Kidney (tissue), 14 donors: ENCODE data around the gene SEMA5A. TPM values are rescaled to one million over a fixed set of nuclear protein-coding genes. Genes with fewer than 3 reads are reported as not detected.

ENCODE experiments used
- DNase-seq, 5 donors: peaks; one replicate each; pipeline ENCODE4 v3.0.0-alpha.2; 2013 to 2020
- FAIRE-seq: peaks from 2 replicates; lab custom pipeline; 2012; peaks lifted over from hg19 to GRCh38; lab: Jason Lieb, UNC
- H3K27ac ChIP-seq, 2 donors: one replicate each; pipeline ENCODE4 v1.7.0; 2013; ENCODE audit warnings: low read depth in 2 of 2, low read length in 2 of 2, inconsistent platforms in 1 of 2
- H3K27me3 ChIP-seq: one replicate; pipeline ENCODE4 v1.7.1; 2013; ENCODE audit warnings: low read length, inconsistent platforms; ENCODE audit not compliant: control insufficient read depth, insufficient read depth
- H3K36me3 ChIP-seq, 3 donors: one replicate each; pipeline versions ENCODE4 v1.7.0 to v1.7.1; 2013; ENCODE audit warnings: low read length in 3 of 3, control low read depth in 1 of 3, inconsistent platforms in 1 of 3; ENCODE audit not compliant: insufficient read depth in 3 of 3, control insufficient read depth in 2 of 3
- H3K4me1 ChIP-seq, 3 donors: one replicate each; pipeline versions ENCODE4 v1.7.0 to v1.7.1; 2013; ENCODE audit warnings: low read length in 3 of 3, inconsistent platforms in 1 of 3, low read depth in 1 of 3; ENCODE audit not compliant: control insufficient read depth in 2 of 3, insufficient read depth in 2 of 3
- H3K4me3 ChIP-seq, 3 donors: one replicate each; pipeline versions ENCODE4 v1.7.0 to v1.8.1; 2013; ENCODE audit warnings: low read length in 3 of 3, control low read depth in 1 of 3, inconsistent platforms in 1 of 3
- H3K9ac ChIP-seq, 3 donors: one replicate each; pipeline versions ENCODE4 v1.7.0 to v1.7.1; 2013; ENCODE audit warnings: low read length in 3 of 3, control low read depth in 1 of 3, inconsistent platforms in 1 of 3
- H3K9me3 ChIP-seq, 3 donors: one replicate each; pipeline versions ENCODE4 v1.7.0 to v1.7.1; 2013; ENCODE audit warnings: low read length in 3 of 3, control low read depth in 1 of 3, inconsistent platforms in 1 of 3; ENCODE audit not compliant: control insufficient read depth in 2 of 3, insufficient read depth in 1 of 3
- CTCF ChIP-seq: IDR thresholded peaks from 3 replicates; pipeline ENCODE4 v1.5.1; 2012; ENCODE audit warnings: mild to moderate bottlenecking, moderate library complexity, borderline replicate concordance; ENCODE audit not compliant: insufficient read depth; ENCODE audit errors: extremely low read depth
- intact Hi-C: fragments of 100-400 bp; cut with DNase I; formaldehyde crosslinking; loops from one replicate; pipeline ENCODE4 v1.11.1; 2022
- polyA plus RNA-seq: library from polyadenylated mRNA; stranded (reverse); fragments of 350-450 nt; fragmentation: Illumina TruSeq; extraction: RNeasy Lipid Tissue Mini Kit (QIAGEN cat#74804); gene quantifications from one replicate; pipeline ENCODE4 v1.2.3, GENCODE V29; 2014; ENCODE audit warnings: low read depth, low replicate concordance; ENCODE audit not compliant: insufficient read depth
- total RNA-seq: library from RNA; stranded (reverse); fragmentation: NEBNext Ultra II Directional; extraction: Animal tissue kit (Norgen Biotek cat#: 25700); gene quantifications from one replicate; pipeline ENCODE4 v1.2.1, GENCODE V29; 2021
- donor health status: control.
- donor health status: control.
- donor health status: control.
- donor health status: control.
- donor health status: control.
- donor health status: DM: yes; HTN: yes; CAD: no.
- donor health status: Normal renal cell carcinoma (clear cell type).

SEMA5A gene
- total and polyA plus RNA-seq, 2 donors from 2014 or later = 7.9 to 23.3 TPM

GRCh38 chr5:9549941-9550340 lies 4.1 kb upstream of the SEMA5A start:
- H3K9ac ChIP-seq = no peak overlapping the region
- H3K36me3 ChIP-seq = peaks cover 0 to 29% (median 4%) of the 10 kb centered on the region in 3 donors
- intact Hi-C loops = no loop called here
- H3K27me3 ChIP-seq = no peaks in the 10 kb centered on the region
- no peak overlapping the region for H3K27ac ChIP-seq
- FAIRE-seq (no peak), DNase-seq (no peak)
- peaks cover 0 to 5% (median 0%) of the 10 kb centered on the region in 3 donors for H3K4me1 ChIP-seq
- no peak overlapping the region for H3K4me3 ChIP-seq
- H3K9me3 ChIP-seq = no peaks in the 10 kb centered on the region
- no peak for TF ChIP-seq CTCF

GRCh38 chr5:9547122-9547947 lies 1.5 kb upstream of the SEMA5A start:
- intact Hi-C loops = no loop called here
- Histone ChIP-seq H3K27me3 (no peaks in the 10 kb centered on the region), H3K9me3 (no peaks in the 10 kb centered on the region), H3K4me3 (peak overlapping the region; percentile 77 to 89 (median 78)), H3K36me3 (peaks cover 0 to 29% (median 4%) of the 10 kb centered on the region in 3 donors), H3K27ac (peak overlapping the region; percentile 10 to 61), H3K9ac (peak overlapping the region in 1 of 3 donors; percentile 12), H3K4me1 (peaks cover 0 to 5% (median 0%) of the 10 kb centered on the region in 3 donors)
- FAIRE-seq (no peak), DNase-seq (peak; percentile 23 to 75 (median 44))
- no peak for TF ChIP-seq CTCF

- DNase-seq = peak; percentile 23 to 84 (median 43)
- no peak for TF ChIP-seq CTCF
- intact Hi-C loops = no loop called here
- no peak for FAIRE-seq
- Histone ChIP-seq H3K27me3 (no peaks in the 10 kb centered on the region), H3K4me1 (peaks cover 0 to 5% (median 0%) of the 10 kb centered on the region in 3 donors), H3K9me3 (no peaks in the 10 kb centered on the region), H3K36me3 (peaks cover 0 to 17% (median 4%) of the 10 kb centered on the region in 3 donors), H3K27ac (peak overlapping the region; percentile 46 to 54), H3K9ac (peak overlapping the region in 2 of 3 donors; percentile 17 to 52), H3K4me3 (peak overlapping the region; percentile 66 to 82 (median 76))
Measured at GRCh38 chr5:9545136-9545991, 511 bp downstream of the SEMA5A start.
